ENCODE data around the gene MIA3.

Gene MIA3

GRCh38 chr1:222691016-222691415 lies 73.1 kb downstream of the MIA3 start:
- H3K4me3 ChIP-seq (ENCODE audit: control insufficient read depth, low read depth, low read length) = no peak overlapping the region
- DNase-seq (ENCODE audit: low read depth) = no peak
- TF ChIP-seq CTCF (conservative IDR thresholded peaks at IDR 0.05; ENCODE audit: control insufficient read depth, insufficient read depth, low read depth, low read length) = no peak

- no peak overlapping the region for H3K4me3 ChIP-seq (ENCODE audit: control insufficient read depth, low read depth, low read length)
- TF ChIP-seq CTCF (conservative IDR thresholded peaks at IDR 0.05; ENCODE audit: control insufficient read depth, insufficient read depth, low read depth, low read length) = no peak
- no peak for DNase-seq (ENCODE audit: low read depth)
These were observed 77.0 kb downstream of the MIA3 start for GRCh38 chr1:222694927-222695326.

- no peak for DNase-seq (ENCODE audit: low read depth)
- TF ChIP-seq CTCF (conservative IDR thresholded peaks at IDR 0.05; ENCODE audit: control insufficient read depth, insufficient read depth, low read depth, low read length) = no peak
- H3K4me3 ChIP-seq (ENCODE audit: control insufficient read depth, low read depth, low read length) = no peak overlapping the region
These were observed 78.8 kb downstream of the MIA3 start for GRCh38 chr1:222696741-222697140.

GRCh38 chr1:222697203-222697602 lies 79.3 kb downstream of the MIA3 start:
- no peak overlapping the region for H3K4me3 ChIP-seq (ENCODE audit: control insufficient read depth, low read depth, low read length)
- TF ChIP-seq CTCF (conservative IDR thresholded peaks at IDR 0.05; ENCODE audit: control insufficient read depth, insufficient read depth, low read depth, low read length) = no peak
- peak; percentile 18 for DNase-seq (ENCODE audit: low read depth)

DNA sequence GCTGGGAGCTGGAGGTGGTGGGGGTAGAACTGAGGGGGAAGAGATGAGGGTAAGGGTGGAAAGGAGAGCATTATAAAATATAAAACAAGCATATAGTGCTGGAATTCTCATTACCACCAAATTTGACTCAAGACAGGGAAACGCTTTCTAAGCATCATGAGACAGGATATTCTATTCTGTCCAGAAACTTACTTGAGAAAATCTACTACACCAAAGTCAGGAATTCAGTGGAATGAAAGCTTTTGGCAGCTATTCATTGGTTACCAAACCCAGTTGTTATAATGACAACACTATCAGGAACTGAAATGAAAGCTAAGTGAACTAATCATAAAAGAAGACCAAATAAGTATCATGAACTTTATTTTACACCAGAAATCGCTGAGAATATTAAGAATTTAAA lies 79.9 kb downstream of the MIA3 start:
- peak; percentile 48 for DNase-seq (ENCODE audit: low read depth)
- H3K4me3 ChIP-seq (ENCODE audit: control insufficient read depth, low read depth, low read length) = no peak overlapping the region
- TF ChIP-seq CTCF (conservative IDR thresholded peaks at IDR 0.05; ENCODE audit: control insufficient read depth, insufficient read depth, low read depth, low read length) = no peak

- TF ChIP-seq CTCF (conservative IDR thresholded peaks at IDR 0.05; ENCODE audit: control insufficient read depth, insufficient read depth, low read depth, low read length) = no peak
- no peak for DNase-seq (ENCODE audit: low read depth)
- no peak overlapping the region for H3K4me3 ChIP-seq (ENCODE audit: control insufficient read depth, low read depth, low read length)
These were observed 84.3 kb downstream of the MIA3 start for GRCh38 chr1:222702210-222702609.

- no peak for DNase-seq (ENCODE audit: low read depth)
- no peak overlapping the region for H3K4me3 ChIP-seq (ENCODE audit: control insufficient read depth, low read depth, low read length)
- TF ChIP-seq CTCF (conservative IDR thresholded peaks at IDR 0.05; ENCODE audit: control insufficient read depth, insufficient read depth, low read depth, low read length) = no peak
These were observed 86.4 kb downstream of the MIA3 start for GRCh38 chr1:222704260-222704659.

All from fibroblast of mammary gland (primary cell).